UCSD-AML1 (cell line): ENCODE measurements around the gene SLC22A23.
A peak's percentile ranks its signal among the peaks of the same experiment; 100 is the strongest.

Experiments
- DNase-seq: peaks from one replicate; lab custom pipeline; 2025; ENCODE audit not compliant: unreplicated experiment; lab: John Stamatoyannopoulos, UW

Gene SLC22A23, protein sequence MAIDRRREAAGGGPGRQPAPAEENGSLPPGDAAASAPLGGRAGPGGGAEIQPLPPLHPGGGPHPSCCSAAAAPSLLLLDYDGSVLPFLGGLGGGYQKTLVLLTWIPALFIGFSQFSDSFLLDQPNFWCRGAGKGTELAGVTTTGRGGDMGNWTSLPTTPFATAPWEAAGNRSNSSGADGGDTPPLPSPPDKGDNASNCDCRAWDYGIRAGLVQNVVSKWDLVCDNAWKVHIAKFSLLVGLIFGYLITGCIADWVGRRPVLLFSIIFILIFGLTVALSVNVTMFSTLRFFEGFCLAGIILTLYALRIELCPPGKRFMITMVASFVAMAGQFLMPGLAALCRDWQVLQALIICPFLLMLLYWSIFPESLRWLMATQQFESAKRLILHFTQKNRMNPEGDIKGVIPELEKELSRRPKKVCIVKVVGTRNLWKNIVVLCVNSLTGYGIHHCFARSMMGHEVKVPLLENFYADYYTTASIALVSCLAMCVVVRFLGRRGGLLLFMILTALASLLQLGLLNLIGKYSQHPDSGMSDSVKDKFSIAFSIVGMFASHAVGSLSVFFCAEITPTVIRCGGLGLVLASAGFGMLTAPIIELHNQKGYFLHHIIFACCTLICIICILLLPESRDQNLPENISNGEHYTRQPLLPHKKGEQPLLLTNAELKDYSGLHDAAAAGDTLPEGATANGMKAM

DNA sequence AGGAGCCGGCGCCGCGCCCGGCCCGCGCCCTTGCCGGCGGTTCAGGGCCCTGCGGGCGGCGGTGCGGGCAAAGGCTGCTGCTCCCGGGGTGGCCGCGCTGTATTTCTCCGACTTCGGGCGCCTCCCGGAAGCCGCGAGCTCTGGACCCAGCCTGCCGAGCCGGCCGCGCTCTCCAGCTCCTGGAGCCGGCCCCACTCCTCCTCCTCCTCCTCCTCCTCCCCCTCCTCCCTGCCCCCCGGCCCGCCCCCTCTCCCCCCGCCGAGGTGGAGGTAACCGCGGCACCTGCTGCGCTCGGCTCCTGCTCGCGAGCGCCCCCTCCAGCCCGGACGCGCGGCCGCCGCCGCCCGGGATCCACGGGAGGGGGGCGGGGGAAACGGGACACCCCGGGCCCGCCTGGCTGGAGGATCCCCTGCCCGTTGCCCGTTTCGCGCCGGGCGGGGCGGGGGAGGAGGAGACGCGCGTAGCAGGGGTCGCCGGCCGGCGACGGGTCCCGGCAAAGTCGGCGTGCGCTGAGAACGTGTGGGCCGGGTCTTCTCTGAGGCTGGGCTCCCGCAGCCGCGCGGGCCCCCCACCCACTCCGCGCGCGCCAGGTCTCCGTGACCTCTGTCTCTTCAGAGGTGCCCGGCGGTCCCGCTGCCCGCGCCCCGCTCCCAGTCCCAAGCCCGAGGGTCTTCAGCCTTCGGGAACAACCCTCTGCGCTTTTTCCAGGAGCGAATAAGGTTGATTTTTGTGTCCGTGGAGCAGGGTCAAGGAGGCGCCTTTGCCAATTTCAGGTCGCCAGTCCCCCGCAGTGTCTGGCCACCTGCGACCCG is at the start of gene SLC22A23:
Gene SLC22A23 (minus strand): TSS at position 153 of the 812 bp plus-strand sequence. CDS start 491 bp downstream, outside the sequence.
- peak; percentile 23 for DNase-seq

- DNase-seq = no peak
Measured at GRCh38 chr6:3506200-3506599, 49.4 kb upstream of the SLC22A23 start.

DNA sequence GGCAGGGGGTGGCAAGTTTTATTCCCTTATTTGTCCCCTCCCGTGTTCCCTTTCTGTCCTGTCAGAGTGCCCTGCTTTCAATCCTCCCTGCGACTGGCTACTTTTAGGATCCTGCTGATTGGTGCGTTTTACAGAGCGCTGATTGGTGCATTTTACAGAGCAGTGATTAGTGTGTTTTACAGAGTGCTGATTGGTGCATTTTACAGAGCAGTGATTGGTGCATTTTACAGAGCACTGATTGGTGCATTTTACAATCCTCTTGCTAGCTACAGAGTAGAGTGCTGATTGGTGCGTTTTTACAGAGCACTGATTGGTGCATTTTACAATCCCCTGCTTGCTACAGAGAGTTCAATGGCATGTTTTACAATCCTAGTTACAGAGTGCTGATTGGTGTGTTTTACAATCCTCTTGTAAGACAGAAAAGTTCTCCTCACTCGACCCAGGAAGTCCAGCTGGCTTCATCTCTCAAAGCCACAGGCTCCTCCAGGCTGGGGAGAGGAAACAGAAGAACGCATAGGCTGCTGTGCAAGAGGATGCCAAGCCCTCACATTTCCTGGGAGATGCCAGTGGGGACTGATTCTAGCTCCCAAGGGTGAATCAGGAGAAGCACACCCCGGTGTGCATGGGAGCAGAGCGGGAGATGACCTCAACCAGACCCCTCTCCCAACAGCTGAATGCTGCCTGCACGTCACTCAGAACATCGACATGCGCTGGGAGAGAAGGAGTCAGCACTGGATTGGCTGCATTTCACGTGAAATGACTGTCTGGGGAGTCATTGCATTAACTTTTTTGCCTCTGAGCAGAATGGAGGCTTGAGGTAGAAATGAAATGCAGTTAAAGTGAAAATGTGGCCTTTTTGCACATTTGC is 48.3 kb upstream of the SLC22A23 start:
- DNase-seq = no peak

DNA sequence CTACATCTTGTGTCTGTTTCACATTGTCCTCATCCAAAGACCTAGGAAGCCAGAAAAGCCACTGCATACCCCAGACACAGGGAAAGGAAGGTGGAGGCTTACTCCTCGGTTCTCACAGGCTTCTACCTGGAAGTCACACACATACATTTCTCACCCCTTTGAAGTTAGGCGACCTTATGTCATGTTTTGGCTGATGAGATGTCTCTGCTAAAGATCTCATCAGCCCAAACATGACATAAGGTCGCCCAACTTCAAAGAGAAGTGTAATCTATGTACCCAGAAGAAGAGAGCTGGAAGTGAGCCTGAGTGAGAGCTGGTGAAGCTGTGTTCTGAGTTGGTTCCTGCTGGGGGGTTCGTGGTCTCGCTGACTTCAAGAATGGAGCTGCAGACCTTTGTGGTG is 47.5 kb upstream of the SLC22A23 start:
- no peak for DNase-seq

DNA sequence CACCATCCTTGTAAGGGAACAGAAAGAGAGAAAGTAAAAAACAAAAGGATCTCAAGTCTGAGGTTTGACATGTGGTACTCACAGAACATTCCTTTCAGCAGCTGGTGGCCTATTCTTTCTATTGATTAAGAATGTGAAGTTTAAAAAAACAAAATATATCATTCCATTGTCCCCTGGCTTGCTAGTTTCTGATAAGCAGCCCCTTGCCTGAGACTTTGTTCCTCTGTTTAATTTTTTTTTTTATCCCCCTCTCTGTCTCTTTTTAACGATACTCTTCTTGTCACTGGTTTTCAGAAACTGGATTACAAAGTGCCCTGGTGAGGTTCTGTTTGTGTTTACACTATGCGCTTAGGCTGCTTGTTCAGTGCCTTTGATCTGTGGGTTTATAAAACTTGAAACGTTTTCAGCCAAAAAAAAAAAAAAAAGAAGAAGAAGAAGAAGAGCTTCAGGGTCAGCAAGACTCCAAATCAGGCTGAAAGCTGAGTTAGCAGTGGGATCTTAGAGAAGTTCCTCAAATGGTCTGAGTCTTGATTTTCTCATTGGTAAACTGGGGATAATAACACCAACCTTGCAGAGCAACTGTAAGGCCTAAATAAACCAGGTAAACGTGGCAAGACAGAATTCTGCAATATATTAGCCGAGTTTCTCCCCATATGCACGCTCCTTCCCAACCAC is 45.1 kb upstream of the SLC22A23 start:
- DNase-seq = no peak

GRCh38 chr6:3500262-3501014 is 43.6 kb upstream of the SLC22A23 start:
- DNase-seq = no peak

- no peak for DNase-seq
Measured at GRCh38 chr6:3499603-3500002, 42.8 kb upstream of the SLC22A23 start.

GRCh38 chr6:3496395-3496794 is 39.5 kb upstream of the SLC22A23 start:
- DNase-seq = no peak

- no peak for DNase-seq
Measured at GRCh38 chr6:3494391-3495100, 37.7 kb upstream of the SLC22A23 start.

GRCh38 chr6:3490625-3490980 is 33.8 kb upstream of the SLC22A23 start:
- DNase-seq = no peak

DNA sequence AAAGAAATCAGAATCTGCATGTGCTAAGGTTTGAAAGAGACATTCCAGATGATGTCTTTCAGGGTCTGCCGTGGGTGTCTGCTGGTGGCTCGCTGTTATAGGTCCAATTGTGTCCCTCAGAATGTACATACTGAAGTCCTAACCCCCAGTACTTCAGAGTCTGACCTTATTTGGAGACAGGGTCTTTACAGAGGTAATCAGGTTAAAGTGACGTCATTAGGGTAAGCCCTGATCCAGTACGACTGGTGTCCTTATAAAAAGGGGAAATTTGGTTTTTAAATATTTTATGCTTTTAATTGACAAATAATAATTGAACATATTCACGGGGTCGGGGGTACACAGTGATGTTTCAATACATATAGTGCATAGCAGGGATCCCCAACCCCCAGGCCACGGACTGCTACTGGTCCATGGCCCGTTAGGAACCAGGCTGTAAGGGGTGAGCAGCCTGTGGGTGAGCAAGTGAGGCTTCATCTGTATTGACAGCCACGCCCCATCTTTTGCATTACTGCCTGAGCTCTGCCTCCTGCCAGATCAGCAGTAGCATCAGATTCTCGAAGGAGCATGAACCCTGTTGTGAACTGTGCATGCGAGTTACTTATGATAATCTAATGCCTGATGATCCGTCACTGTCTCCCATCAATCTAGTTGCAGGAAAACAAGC is 33.2 kb upstream of the SLC22A23 start:
- no peak for DNase-seq

- DNase-seq = no peak
Measured at GRCh38 chr6:3489027-3489757, 32.3 kb upstream of the SLC22A23 start.

DNA sequence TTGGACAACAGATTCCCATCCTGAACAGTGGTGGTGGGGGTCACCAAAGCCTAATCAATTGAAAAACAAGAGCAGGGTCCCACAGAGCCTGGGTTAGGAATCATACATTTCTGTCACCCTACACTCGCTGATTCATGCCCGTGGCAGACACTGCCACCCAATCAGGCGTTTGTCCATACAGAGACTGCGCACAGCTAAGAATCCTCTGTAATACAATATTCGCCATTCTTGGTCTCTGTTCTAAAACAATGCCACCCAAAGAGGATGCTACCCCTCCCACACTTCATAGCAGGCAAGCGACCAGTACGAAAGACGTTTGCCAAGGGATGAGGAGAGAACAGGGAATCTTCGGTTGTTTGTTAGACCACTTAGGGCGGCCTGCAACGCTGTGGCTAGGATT is 28.1 kb upstream of the SLC22A23 start:
- no peak for DNase-seq

- DNase-seq = no peak
Measured at GRCh38 chr6:3484192-3484591, 27.3 kb upstream of the SLC22A23 start.

DNA sequence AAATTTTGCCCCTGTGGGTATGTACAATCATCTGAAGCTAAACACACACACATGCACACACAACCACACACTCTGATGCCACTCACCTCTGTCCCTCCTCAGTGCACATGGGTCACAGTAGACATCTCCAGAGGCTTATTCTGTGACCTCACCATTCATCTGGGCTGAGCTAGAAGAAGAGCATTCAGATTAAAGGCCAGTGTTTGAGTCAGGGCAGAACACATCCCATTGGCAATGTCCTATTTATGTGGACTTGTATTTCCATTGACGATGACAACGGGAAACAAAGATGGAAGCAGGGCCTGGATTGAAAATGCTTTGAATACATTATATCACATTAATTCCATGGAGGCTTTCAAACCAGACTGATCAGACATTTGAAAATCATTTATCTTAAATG is 26.8 kb upstream of the SLC22A23 start:
- no peak for DNase-seq

DNA sequence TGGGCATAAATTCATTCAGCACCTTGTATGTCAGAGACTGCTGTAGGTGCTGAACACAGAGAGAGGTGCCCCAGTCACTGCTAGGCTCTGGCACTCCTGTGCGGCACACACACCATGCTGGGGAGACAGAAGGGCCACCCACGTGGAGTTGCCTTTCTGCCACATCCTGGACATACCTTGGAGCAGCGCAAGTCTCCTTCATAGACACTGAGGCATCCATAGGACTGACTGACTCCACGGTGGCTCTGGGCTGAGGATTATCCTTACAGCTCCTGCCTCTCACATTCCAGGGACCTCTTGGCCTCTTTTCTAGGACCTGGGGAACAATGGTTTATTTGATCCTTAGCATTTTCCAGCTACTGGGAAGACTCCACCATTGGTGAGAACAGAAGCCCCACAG is 26.0 kb upstream of the SLC22A23 start:
- no peak for DNase-seq

GRCh38 chr6:3481640-3482039 is 24.8 kb upstream of the SLC22A23 start:
- no peak for DNase-seq

DNA sequence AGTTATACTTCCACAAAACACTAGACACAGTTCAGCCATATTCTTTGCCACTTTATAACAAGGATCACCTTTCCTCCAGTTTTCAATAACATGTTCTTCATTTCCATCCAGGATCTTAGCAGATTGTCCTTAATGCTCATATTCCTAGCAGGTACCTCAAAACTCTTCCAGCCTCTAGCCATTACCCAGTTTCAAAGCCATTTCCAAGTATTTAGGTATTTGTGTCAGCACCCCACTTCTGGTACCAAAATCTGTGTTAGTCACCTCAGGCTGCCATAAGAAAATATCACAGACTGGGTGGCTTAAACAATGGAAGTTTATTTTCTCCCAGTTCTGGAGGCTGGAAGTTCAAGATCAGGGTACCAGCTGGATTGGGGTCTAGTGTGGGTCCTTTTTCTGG is 23.2 kb upstream of the SLC22A23 start:
- DNase-seq = no peak
